HG03159 (cell line): Measurements from ENCODE around the gene CCDC186.

Source experiments
- ATAC-seq: cut with Tn5 transposase; IDR thresholded peaks from one replicate; pipeline ENCODE4 v1.9.1; 2021; ENCODE audit warnings: mild to moderate bottlenecking, moderate library complexity; ENCODE audit not compliant: unreplicated experiment

Gene CCDC186

DNA sequence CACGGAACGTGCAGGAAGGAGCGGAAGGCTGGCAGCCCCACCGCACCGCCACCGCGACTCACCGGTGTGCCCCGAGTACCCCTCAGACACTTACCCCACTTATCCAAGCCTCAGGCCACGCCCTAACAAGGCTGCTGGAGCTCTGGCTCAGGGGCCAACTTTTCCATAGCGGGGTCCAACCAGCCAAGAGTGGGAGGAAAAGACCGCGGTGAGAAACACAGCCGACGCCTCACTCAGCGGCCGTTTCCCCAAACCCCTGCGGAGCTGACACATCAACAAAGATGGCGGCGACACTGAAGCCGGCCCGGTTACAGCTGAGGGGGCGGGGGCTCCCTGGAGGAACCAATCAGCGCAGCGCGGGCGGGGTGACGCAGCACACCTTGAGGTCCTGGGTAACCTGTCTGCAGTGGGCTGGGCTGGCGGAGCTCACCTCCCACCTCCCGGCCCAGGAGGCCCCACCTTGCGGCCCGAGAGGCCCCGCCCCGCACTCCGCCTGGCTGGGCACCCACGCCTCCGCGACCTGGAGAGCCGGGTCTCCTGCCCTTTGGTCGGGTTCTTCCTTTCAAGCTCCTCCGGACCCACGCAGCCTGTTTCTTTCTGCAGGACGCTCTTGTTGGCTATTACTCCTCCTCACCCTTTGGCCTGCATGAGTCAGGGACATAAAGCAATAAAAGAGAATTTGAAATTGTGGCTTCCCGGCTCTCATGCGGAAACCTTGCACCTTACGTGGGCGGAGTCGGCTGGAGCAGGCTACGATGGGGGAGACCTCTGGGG is at the start of gene CCDC186:
Gene CCDC186, minus strand, starts transcription at position 283 of the 774 bp plus-strand sequence. CDS start 10,935 bp downstream, outside the sequence.
- peak; percentile 99 for ATAC-seq

- no peak for ATAC-seq
These were observed 49.1 kb upstream of the CCDC186 start for GRCh38 chr10:114223066-114223465.

GRCh38 chr10:114221235-114221634 is 47.2 kb upstream of the CCDC186 start:
- no peak for ATAC-seq

GRCh38 chr10:114220281-114220680 is 46.3 kb upstream of the CCDC186 start:
- ATAC-seq = no peak

DNA sequence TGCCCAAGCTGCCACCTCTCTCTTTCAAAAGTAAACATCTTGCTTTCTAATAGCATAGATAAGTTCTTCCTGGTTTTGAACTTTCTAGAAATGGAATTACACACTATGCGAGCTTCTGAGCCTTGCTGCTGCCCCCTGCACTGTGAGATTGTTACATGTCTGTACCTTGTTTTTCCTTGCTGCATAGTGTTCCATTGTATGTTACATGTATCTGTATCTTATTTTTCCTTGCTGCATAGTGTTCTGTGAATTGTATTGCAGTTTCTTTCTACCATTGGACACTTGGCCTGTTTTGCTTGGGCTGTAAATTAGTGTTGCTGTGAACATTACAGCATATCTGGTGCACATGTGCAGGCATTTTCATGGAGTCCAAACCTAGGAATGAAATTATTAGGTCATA is 41.0 kb upstream of the CCDC186 start:
- no peak for ATAC-seq

DNA sequence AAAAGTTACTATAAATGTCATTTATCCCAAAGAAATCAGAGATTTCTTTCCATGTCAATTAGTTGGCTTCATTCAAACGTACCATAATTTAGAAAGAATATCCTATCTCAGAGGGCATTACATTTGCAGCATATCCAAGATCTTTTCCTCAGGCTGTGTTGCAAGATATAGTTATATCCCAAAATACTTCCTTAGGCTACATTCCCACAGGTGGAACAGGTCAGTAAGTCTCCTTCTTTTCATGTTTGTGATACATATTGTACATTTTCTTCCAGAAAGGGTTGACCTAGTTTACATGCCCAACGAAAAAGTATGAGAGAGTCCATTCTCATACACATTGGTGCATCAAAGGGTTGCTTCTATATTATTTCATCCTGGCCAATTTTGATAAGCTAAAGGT is 38.1 kb upstream of the CCDC186 start:
- ATAC-seq = no peak

DNA sequence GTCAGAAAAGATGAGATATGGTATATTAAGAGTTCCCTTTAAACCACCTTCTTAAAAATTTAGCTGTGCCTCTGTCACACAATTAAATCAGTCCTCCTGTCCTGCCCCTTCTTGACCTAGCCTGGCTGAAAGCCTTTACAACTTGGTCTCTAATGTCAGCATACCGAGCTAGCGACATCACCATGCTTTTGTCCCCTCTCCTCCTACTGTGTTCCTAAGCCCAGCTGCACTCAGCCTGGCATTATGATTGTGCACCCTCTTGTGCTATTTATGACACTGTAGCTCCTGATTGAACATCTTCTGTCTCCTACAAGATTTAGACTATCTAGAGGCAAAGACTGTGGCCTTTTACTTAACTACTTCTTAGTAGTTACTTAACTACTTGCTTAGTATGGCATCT is 34.3 kb upstream of the CCDC186 start:
- no peak for ATAC-seq

- ATAC-seq = no peak
These were observed 33.3 kb upstream of the CCDC186 start for GRCh38 chr10:114207349-114207748.

DNA sequence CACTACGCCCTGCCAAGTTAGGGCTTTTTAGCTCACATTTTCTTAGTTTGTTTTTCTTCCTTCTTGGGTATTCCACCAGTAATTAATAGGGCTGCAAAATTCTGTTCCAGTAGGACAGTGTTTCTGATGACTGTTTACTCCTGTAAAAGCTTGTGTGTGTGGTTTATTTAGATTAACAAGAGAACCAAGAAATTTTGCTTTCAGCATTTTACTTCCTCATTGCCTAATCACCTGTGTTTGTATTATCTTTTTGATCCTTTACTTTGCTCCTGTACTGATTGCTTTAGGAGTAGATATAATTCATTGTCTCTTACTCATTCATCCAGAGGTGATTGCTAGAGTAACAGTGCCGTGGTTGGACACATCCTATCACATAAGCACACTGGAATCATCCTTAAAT is 32.9 kb upstream of the CCDC186 start:
- no peak for ATAC-seq

DNA sequence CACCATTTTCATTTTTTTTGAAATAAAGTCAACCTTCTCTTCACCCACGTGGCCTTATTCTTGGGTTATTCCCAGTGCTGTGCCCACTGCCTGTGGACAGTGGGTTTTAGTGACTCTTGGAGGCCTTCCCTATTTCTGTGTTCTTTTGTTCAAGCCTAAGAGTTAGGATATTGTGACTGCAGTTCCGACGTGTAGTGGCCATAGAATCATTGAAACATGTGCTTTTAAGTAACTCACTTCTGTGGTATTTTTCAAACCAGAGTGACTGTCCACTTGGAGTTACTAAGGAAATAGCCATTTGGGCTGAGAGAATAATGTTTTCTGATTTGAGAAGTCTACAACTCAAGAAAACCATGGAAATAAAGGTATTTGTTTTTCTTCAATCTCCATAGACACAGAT is 28.8 kb upstream of the CCDC186 start:
- no peak for ATAC-seq

- no peak for ATAC-seq
These were observed 25.2 kb upstream of the CCDC186 start for GRCh38 chr10:114199239-114199638.

GRCh38 chr10:114195079-114195478 is 21.1 kb upstream of the CCDC186 start:
- ATAC-seq = peak; percentile 92

DNA sequence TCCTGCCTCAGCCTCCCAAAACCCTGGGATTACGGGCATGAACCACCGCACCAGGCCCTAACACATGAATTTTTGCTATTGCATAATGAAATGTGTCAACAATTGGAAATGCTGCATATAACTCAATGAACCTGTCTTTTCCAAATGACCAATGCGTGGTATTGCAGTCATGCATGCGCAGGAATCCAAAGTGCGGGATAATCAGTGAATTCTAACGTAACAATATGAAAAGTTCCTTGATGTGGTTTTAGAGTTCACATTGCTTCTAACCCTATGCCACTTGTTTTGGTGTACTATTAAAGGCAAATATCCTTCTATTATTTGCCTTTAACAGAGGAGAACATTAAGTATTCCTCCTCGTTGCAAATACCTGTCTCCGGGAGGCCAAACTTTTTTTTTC is 15.7 kb upstream of the CCDC186 start:
- no peak for ATAC-seq

- ATAC-seq = no peak
These were observed 14.9 kb upstream of the CCDC186 start for GRCh38 chr10:114188900-114189299.

GRCh38 chr10:114188001-114188400 is 14.0 kb upstream of the CCDC186 start:
- no peak for ATAC-seq

- ATAC-seq = no peak
These were observed 10.3 kb upstream of the CCDC186 start for GRCh38 chr10:114184276-114184675.

- no peak for ATAC-seq
These were observed 9.6 kb upstream of the CCDC186 start for GRCh38 chr10:114183563-114183962.

DNA sequence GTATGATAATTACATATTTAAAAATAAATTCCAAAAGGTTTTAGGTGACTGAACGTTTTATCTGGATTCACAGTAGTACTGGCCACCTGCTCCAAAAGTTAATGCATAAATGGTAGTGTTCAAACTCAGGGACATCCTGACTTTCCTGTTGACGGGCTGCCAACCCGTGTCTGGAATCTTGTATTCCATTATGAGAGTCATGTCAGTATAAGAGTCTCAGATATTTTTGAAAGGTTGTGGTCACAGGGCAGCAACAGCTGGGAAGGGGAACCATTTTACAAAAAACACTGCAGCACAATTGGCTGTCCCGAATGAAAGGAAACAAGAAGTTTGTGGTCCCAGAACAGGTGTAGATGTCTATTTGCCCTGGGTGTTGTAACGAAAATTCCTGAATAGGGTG is 8.0 kb upstream of the CCDC186 start:
- ATAC-seq = no peak

GRCh38 chr10:114180937-114181336 is 6.9 kb upstream of the CCDC186 start:
- no peak for ATAC-seq

- no peak for ATAC-seq
These were observed 5.7 kb upstream of the CCDC186 start for GRCh38 chr10:114179747-114180146.

DNA sequence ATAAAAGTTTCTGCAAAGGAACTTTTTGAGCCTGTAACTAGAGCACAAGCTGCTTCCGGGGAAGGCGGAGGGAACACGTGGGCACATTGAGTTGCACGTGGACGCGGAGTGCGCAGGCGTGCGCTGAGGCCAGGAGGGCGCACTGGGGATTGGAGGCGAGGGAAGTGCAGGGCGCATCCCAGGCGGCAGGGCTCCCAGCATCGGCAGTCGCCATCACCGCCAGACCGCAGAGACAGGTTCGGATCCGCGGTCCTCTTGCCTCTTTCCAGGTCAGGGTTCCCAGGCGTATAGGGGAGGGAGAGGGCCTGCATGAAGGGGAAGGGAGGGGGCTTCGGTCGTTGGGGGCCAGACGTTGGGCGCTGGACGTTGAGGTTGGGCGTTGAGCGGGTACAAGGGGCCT is 5.1 kb upstream of the CCDC186 start, which contains the start of gene TDRD1:
Gene TDRD1, plus strand, starts transcription at position 206 of the 400 bp plus-strand sequence. CDS start 8,479 bp downstream, outside the sequence.
- no peak for ATAC-seq

DNA sequence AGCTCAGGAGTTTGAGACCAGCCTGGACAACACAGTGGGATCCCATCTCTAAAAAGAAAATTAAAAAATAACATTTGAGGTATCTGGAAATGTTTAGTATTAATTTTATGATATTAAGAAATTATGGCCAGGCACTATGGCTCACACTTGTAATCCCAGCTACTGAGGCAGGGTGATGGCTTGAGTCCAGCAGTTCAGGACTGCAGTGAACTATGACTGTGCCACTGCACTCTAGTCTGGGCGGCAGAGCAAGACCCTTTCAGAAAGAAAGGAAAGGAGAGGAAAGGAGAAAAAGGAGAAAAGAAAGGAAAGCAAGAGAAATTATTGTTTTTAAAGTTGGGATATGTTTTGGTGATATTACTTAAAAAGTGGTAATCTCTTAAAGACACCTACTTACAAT is 2.5 kb upstream of the CCDC186 start:
- no peak for ATAC-seq

DNA sequence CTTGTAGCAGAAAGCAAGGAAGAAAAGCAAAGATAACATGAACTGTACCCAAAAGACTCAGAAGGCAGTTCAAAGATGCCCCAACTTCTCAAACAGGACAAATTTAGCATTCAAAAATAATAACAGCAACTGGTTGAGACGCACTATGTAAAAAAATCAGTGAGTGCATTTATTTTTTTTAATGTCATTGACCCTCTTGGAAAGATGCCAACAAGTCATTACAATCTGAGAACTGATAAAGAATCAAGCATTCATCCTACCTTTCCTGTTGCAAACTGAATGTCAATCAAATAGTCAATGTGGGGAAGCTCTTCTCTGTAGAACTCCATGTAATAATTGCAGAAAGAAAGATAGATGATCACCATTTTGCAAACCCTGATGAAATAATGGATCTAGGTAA is 1.7 kb upstream of the CCDC186 start:
- ATAC-seq = no peak
